HG02981 (cell line): Measurements from ENCODE around the gene ZFHX2.

Source experiments
- ATAC-seq: cut with Tn5 transposase; IDR thresholded peaks from one replicate; pipeline ENCODE4 v1.9.1; 2021; ENCODE audit warnings: mild to moderate bottlenecking, moderate library complexity; ENCODE audit not compliant: unreplicated experiment

Gene ZFHX2

GRCh38 chr14:23481362-23481970, 70.1 kb downstream of the ZFHX2 start:
- ATAC-seq: no peak

- ATAC-seq: no peak
These were observed 73.3 kb downstream of the ZFHX2 start for GRCh38 chr14:23478109-23478759.

- ATAC-seq: no peak
These were observed 80.6 kb downstream of the ZFHX2 start for GRCh38 chr14:23470947-23471346.
